Suppressor macrophage treated with lipopolysaccharide for 4 hours (primary cell): ENCODE results near the gene SMURF1.
"Not testable (repeated sequence)": the region's sequence is repeated elsewhere in the genome, so short reads cannot be mapped to it uniquely, and the experiment has no call there.

ENCODE experiments used
- DNase-seq: peaks from one replicate; pipeline ENCODE4 v3.0.0-alpha.2; 2020

SMURF1 gene

DNA sequence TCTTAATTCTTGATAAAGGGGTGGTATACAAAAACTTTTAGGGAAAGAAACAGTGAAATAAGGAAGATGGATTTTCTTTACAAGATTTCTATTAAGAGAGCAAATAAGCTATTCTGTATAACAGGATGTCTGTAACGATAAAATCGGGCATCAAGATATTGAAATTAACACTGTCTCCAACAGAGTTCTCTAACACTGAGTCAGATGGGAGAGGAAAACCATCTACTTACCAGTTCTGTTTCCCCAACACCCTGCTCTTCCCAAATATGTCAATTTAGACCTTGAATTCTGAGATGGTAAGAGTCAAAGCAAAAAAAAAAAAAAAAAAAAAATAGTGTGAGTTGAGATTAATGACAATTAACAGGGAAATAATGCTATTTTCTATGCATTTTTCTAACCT is 23.0 kb downstream of the SMURF1 start:
- DNase-seq = no peak

DNA sequence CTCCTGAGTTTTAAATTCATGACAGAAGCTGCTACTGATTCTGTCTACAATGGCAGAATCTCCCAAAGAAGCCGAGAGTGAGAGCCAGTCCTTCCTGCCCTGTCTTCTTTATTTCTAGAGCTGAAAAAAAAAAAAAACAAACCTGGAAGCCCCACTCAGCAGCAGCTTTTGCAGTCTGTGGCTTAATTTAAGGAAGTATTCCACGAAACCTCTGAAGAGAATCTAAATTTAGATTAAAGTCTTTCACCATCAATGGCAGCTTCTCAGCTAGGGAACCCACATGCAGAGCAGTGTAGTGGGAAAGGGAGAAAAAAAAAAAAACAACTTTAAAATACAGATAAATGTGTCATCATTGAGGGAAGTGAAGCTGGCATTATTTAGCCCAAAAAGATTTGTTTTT is 23.4 kb downstream of the SMURF1 start:
- DNase-seq = peak; percentile 66

DNA sequence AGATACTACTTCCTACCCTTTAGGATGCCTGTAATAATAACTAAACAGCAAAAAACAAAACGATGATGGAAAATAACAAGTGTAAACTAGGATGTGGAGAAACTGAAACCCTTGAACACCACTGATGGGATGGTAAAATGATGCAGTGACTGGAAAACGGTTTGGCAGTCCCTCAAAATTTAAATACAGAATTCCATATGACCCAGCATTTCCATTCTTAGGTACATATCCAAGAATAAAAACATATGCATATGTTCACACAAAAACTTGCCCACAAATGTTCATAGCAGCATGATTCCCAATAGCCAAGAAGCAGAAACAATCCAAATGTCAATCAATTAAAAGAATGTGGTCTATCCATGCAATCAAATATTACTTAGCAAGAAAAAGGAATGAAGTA is 25.8 kb downstream of the SMURF1 start:
- peak; percentile 24 for DNase-seq

DNA sequence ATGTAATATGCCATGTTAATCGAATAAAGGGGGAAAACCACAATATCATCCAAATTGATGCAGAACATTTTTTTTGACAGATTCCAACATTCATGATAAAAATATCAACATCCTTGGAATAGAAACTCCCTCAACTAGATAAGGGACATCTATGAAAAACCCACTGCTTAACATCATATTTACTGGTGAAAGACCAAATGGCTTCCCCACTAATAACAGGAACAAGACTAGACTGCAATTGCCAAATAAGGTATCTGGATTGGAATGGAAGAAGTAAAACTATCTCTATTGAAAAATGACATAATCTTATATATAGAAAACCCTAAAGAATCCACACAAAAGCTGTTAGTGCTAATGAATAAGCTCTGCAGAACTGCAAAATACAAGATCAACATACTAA is 27.8 kb downstream of the SMURF1 start:
- peak; percentile 46 for DNase-seq

GRCh38 chr7:99115379-99115778 is 28.5 kb downstream of the SMURF1 start:
- DNase-seq = no peak

- DNase-seq = no peak
Observed at GRCh38 chr7:99112979-99113378, 30.9 kb downstream of the SMURF1 start.

DNA sequence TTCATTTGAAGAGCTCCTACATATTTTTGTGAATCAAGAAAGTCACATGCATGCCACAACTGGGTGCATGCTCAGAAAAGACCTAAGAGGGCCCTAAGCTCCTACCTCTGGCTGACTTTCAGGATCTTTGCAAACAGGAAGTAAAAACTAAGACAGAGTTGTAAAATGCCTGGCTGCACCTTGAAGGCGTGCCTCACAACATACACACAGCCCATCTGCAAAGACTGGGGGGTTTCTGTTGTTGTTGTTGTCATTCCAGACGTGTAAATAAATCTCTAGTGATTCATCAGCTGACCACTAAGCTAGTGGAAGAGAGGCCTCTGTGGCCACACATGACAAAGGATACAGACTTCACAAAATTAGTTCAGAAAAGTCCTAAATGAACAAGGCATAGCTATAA is 31.8 kb downstream of the SMURF1 start:
- DNase-seq = no peak

DNA sequence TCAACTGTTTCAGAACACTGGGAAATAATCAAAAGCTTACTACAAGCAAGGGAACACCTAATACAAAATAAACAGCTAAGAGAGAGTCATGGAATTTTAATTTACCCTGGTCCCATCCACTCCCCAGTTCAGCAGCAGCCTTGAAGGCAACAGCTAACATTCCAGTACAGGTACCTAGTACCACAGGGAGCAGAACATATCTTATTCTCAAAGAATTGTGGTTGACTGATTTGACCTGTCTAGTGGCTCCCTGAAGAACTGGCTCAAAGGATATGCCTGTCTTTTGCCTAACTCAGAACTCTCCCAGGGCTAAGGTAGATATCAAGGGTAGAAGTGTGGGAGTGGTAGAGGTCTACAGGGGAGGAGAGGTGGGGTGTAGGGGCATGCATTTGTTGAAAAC is 32.3 kb downstream of the SMURF1 start:
- no peak for DNase-seq

DNA sequence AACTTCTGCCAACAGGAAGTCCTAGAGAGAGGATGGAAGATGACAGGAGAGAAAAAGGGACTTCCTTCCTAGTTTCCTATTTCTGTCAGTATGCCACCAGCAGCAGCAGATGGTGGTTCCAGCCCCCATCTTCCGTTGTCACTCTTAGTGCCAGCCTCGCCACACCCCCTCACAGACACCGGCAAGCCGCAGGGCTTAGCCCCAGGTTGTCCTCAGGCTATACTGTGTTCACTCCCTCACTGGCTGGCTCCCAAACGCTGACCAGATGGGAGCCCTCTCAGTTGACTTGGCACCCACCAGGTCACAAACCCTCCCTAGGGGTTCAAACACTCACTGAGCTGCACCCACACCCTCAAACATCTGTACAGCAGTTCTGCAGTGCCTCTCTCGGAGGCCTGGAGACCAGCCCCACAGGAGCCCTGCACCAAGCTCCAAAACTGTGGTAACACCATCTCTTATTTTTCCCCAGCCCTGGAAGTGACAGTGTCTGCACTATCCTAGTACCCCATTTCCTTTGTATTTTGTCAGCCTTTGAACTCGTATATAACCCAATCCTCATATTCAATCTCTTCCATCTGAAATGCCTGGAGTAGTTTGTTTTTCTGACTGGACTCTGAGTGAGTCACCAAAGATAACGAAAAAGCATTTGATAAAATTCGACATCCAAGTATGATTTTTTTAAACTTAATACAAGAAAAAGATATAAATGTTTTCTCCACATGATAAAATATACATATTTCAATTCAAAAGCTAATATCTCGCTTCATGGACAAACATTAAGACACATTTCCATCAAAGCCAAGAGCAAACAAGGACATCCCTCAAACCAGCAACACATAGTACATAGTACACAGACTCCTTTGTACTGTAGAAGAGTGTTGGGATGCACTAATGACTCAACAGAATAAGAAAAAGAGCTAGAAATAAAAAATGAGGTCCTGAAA is 34.5 kb downstream of the SMURF1 start:
- no peak for DNase-seq

DNA sequence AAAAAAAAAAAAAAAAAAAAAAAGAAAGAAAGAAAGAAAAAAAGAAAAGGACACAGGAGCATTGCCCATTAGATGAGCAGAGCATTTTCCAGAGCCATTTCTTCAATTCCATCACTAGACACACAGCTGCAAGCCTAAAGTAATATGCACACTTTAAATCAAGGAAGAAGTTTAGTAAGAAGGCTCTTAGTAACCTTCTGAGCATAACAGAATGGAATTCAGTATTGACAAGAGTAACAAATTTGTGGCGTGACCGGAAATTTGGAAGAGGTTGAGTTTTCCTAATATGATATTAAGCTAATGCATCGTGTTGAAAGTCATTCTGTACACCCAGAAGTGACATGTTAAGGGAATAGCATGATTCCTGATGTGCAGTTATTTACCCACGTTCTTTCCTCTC is 35.3 kb downstream of the SMURF1 start:
- DNase-seq = no peak

GRCh38 chr7:99106821-99107241 is 37.1 kb downstream of the SMURF1 start:
- DNase-seq = no peak

DNA sequence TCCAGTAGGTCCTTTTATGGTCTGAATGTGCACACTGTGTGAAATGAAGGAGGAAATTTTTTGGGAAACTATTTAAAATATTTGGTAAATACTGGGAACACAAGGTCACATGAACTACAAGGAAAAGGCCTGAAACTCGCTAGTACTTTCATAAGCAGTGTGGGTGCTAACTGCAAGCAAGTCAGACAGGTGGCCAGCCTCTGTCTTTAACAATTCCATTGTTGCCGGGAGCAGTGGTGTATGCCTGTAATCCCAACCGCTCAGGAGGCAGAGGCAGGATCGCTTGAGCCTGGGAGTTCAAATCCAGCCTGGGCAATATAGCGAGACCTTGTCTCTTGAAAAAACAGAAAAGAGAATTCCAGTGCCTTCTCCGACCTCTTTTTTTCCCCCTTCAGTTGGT is 37.5 kb downstream of the SMURF1 start:
- no peak for DNase-seq

DNA sequence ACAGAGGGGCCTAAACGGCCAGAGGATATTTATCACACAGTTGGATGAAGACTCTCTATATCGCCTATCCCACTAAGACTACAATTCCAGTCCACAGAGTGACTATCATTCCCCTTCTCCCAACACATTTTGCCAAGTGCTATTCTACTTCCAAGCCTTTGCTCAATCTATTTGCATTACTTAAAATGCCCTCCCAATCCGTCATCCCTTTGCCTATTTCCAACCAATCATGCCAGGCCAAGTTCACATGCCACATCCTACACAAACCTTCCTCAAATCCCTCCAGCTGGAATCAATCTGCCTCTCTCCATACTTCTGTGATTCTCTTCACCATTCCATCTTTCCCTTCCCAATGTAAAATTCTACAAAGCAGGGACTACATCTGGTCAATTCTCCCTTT is 38.2 kb downstream of the SMURF1 start:
- no peak for DNase-seq

GRCh38 chr7:99104631-99105030 is 39.3 kb downstream of the SMURF1 start:
- DNase-seq = no peak

DNA sequence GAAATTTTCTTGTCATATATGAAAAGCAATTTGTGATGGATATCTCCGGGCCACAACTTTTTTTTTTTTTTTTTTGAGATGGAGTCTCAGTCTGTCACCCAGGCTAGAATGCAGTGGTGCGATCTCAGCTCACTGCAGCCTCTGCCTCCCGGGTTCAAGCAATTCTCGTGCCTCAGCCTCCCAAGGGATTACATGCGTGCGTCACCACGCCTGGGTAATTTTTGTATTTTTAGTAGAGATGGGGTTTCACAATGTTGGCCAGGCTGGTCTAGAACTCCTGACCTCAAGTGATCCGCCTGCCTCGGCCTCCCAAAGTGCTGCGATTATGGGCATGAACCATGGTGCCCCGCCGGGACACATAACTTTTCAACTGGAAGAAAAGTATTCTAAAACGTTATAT is 40.1 kb downstream of the SMURF1 start:
- not testable (repeated sequence) for DNase-seq

DNA sequence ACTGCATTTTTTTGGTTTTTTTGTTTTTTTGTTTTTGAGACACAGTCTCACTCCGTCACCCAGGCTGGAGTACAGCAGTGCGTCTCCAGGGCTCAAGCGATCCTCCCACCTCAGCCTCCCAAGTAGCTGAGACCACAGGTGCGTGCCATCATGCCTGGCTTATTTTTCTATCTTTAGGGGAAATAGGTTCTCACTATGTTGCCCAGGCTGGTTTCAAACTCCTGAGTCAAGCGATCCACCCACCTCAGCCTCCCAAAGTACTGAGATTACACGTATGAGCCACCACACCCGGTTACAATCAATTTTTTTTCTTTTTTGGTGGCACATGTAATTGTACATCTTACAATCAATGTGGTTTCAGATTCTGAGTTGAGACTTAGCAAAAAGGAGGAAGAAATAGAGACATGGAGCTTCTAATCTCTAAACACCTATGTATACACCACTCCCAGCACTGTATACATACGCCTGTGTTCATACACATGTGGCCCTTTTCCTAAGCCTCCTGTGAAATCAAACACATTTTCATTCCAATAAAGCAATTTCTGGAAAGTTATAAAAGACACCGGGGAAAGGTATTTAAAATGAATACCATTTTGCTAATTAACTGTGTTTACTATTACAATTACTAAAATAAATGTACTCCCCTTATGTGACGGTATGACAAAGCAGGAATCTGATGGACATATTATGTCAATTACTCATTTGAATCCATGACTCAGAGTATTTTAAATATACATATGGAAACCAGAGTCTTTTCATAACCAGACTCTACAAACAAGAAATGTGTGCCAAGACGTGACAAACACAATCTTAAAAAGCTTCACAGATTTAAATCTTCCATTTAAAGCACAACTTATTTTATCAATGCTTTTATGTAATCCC is 40.9 kb downstream of the SMURF1 start:
- DNase-seq = peak; percentile 20

GRCh38 chr7:99102361-99102760 is 41.5 kb downstream of the SMURF1 start:
- DNase-seq = no peak

- not testable (repeated sequence) for DNase-seq
Observed at GRCh38 chr7:99101516-99101915, 42.4 kb downstream of the SMURF1 start.

GRCh38 chr7:99099499-99100077 is 44.3 kb downstream of the SMURF1 start:
- no peak for DNase-seq

DNA sequence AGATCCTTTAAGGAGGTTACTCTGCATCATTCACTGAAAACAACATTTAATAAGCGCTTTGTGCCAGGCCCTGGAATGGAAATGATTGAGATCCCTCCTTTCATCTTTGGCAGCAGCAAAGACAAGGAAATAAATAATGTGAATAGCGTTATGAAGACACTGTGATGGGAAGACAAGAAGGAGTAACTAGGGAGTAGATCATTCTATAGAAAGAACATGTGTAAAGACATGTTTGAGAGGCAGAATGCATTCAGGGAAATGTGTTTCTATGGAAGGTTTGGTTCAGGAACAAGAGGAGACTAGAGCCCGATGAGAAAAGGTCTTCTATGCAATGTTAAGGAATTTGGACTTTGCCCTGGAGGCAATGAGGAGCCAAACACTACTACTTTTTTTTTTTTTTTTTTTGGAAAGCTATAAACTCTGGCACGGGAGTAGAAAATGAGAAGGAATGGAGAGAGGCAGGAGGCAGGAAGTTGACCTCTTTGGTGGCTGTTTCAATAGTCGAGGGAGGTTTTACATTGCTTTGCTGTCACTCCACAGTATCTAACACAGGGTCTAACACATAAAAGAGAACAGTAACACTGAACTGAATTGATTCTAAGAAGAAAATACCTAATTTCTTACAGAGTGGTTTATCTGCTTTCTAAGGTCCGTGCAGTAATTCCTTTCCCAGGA is 44.9 kb downstream of the SMURF1 start:
- DNase-seq = no peak

- no peak for DNase-seq
Observed at GRCh38 chr7:99098286-99098823, 45.6 kb downstream of the SMURF1 start.

DNA sequence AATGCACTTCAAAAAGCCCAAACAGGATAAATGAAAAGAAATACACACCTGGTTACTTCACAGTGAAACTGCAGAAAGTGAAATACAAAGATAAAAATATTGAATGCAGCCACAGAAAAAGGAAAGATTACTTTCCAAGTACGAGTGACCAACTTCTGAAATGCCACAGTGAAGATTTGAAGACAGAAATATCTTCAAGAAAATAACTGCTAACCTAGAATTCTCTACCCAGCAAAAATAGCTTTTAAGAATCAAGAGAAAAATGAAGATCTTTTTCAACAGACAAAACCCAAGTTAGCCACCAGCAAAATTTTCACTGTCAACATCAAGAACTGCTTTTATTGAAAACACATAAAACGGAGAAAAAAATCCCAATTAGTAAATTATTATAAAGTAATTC is 46.2 kb downstream of the SMURF1 start:
- no peak for DNase-seq
